K562 (cell line): ENCODE data around the gene SLC3A2.

ENCODE experiments used
- CREB1 ChIP-seq, 2 experiments: sonication (generic) in 1 of 2; formaldehyde crosslinking in 1 of 2; IDR thresholded peaks; 2 replicates each; pipeline versions ENCODE4 v1.6.1 to v1.8.0; 2012 to 2022; ENCODE audit warnings: inconsistent platforms in 1 of 2, mild to moderate bottlenecking in 1 of 2, missing genetic modification reagents in 1 of 2, moderate library complexity in 1 of 2
- DACH1 ChIP-seq: fragments of 450-650 bp; IDR thresholded peaks from 2 replicates; pipeline ENCODE4 v1.6.1; 2018; ENCODE audit not compliant: partially characterized antibody
- EP300 ChIP-seq: IDR thresholded peaks from 2 replicates; pipeline ENCODE4 v1.6.1; 2012; ENCODE audit warnings: low read length, improper control_type of control experiment
- ETV1 ChIP-seq: fragments of 450-650 bp; conservative IDR thresholded peaks from 2 replicates; pipeline ENCODE4 v1.6.1; 2016; ENCODE audit warnings: missing genetic modification characterization, control low read depth, low read depth, missing compliant biosample characterization
- EZH2 ChIP-seq: IDR thresholded peaks from 2 replicates; pipeline ENCODE4 v1.6.1; 2012; ENCODE audit warnings: low read depth, mild to moderate bottlenecking, inconsistent platforms, low read length, borderline replicate concordance
- NFIC ChIP-seq: fragments of 450-650 bp; IDR thresholded peaks from 2 replicates; pipeline ENCODE4 v1.6.1; 2017; ENCODE audit warnings: mild to moderate bottlenecking, inconsistent platforms
- TCF7L2 ChIP-seq: fragments of 150-350 bp; IDR thresholded peaks from 2 replicates; pipeline ENCODE4 v1.6.1; 2016; ENCODE audit warnings: low read depth, mild to moderate bottlenecking, low read length, moderate library complexity
- ZNF197 ChIP-seq: fragments of 200-800 bp; sonication (Bioruptor generic); IDR thresholded peaks from 2 replicates; pipeline ENCODE4 v1.6.1; 2016; ENCODE audit warnings: low read depth, missing genetic modification characterization, missing compliant biosample characterization
- TF ChIP-seq, protein P1 (sequence below): fragments of 450-650 bp; IDR thresholded peaks from 2 replicates; pipeline ENCODE4 v1.6.1; 2017; ENCODE audit warnings: antibody characterized with exemption, mild to moderate bottlenecking
- TF ChIP-seq, protein P2 (sequence below): IDR thresholded peaks from 3 replicates; pipeline ENCODE4 v1.6.1; 2011; ENCODE audit warnings: borderline replicate concordance, mild to moderate bottlenecking; ENCODE audit not compliant: insufficient read length, insufficient read depth
- TF ChIP-seq, protein P3 (sequence below), 3 experiments: IDR thresholded peaks in 2 of 3; conservative IDR thresholded peaks in 1 of 3; 2 replicates each; pipeline ENCODE4 v1.5.1; 2011 to 2012; ENCODE audit warnings: low read length in 3 of 3, mild to moderate bottlenecking in 3 of 3, control low read depth in 2 of 3, improper control_type of control experiment in 1 of 3, inconsistent platforms in 1 of 3, low read depth in 1 of 3, mixed read lengths in 1 of 3, moderate library complexity in 1 of 3; ENCODE audit not compliant: insufficient read depth in 2 of 3

DNA sequence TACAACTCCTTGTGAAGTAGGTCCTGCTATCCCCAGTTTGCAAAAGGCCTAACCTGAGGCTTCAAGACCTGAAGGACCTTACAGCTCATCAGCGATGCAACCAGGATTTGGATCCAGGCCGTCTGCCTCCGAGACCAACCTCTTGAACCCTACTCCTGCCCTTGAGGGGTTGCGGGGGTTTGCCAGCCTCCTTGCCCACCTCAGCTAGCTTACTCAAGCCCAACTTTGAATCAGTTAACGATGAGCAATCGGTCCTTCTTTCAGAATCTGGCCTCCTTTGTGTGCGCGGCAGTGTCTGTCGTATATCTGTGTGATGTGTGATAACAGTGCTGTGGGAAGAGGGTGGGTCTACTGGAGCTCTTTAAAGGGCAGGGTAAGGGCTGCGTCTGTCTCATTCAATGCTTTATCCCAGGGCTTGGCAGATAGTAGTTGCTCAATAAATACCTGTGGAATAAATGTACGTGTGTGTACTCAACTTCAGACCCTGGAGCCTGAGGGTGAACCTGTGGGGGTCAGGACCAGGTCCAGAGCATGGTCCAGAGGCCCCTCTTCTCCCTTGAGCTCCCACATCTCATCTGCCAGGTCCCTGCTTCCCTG, 37.3 kb downstream of the SLC3A2 start:
- TF ChIP-seq, protein P1, sequence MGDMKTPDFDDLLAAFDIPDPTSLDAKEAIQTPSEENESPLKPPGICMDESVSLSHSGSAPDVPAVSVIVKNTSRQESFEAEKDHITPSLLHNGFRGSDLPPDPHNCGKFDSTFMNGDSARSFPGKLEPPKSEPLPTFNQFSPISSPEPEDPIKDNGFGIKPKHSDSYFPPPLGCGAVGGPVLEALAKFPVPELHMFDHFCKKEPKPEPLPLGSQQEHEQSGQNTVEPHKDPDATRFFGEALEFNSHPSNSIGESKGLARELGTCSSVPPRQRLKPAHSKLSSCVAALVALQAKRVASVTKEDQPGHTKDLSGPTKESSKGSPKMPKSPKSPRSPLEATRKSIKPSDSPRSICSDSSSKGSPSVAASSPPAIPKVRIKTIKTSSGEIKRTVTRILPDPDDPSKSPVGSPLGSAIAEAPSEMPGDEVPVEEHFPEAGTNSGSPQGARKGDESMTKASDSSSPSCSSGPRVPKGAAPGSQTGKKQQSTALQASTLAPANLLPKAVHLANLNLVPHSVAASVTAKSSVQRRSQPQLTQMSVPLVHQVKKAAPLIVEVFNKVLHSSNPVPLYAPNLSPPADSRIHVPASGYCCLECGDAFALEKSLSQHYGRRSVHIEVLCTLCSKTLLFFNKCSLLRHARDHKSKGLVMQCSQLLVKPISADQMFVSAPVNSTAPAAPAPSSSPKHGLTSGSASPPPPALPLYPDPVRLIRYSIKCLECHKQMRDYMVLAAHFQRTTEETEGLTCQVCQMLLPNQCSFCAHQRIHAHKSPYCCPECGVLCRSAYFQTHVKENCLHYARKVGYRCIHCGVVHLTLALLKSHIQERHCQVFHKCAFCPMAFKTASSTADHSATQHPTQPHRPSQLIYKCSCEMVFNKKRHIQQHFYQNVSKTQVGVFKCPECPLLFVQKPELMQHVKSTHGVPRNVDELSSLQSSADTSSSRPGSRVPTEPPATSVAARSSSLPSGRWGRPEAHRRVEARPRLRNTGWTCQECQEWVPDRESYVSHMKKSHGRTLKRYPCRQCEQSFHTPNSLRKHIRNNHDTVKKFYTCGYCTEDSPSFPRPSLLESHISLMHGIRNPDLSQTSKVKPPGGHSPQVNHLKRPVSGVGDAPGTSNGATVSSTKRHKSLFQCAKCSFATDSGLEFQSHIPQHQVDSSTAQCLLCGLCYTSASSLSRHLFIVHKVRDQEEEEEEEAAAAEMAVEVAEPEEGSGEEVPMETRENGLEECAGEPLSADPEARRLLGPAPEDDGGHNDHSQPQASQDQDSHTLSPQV: no peak
- TF ChIP-seq, protein P2, sequence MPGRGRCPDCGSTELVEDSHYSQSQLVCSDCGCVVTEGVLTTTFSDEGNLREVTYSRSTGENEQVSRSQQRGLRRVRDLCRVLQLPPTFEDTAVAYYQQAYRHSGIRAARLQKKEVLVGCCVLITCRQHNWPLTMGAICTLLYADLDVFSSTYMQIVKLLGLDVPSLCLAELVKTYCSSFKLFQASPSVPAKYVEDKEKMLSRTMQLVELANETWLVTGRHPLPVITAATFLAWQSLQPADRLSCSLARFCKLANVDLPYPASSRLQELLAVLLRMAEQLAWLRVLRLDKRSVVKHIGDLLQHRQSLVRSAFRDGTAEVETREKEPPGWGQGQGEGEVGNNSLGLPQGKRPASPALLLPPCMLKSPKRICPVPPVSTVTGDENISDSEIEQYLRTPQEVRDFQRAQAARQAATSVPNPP: no peak
- no peak for TF ChIP-seq EP300
- no peak for TF ChIP-seq ZNF197 (CRISPR knock-in tag)
- TF ChIP-seq ETV1: no peak
- no peak for TF ChIP-seq NFIC
- TF ChIP-seq, protein P3, sequence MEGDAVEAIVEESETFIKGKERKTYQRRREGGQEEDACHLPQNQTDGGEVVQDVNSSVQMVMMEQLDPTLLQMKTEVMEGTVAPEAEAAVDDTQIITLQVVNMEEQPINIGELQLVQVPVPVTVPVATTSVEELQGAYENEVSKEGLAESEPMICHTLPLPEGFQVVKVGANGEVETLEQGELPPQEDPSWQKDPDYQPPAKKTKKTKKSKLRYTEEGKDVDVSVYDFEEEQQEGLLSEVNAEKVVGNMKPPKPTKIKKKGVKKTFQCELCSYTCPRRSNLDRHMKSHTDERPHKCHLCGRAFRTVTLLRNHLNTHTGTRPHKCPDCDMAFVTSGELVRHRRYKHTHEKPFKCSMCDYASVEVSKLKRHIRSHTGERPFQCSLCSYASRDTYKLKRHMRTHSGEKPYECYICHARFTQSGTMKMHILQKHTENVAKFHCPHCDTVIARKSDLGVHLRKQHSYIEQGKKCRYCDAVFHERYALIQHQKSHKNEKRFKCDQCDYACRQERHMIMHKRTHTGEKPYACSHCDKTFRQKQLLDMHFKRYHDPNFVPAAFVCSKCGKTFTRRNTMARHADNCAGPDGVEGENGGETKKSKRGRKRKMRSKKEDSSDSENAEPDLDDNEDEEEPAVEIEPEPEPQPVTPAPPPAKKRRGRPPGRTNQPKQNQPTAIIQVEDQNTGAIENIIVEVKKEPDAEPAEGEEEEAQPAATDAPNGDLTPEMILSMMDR (IDR thresholded peaks at IDR 0.05 in 2 of 3, conservative IDR thresholded peaks at IDR 0.05 in 1 of 3; ENCODE audit: insufficient read depth in 2 of 3, low read depth in 1 of 3, low read length in 3 of 3): no peak
- TF ChIP-seq DACH1: no peak
- no peak for TF ChIP-seq TCF7L2
- no peak for TF ChIP-seq EZH2
- no peak for TF ChIP-seq CREB1 (IDR thresholded peaks at IDR 0.05)
- no peak for TF ChIP-seq CREB1 (CRISPR knock-in tag; IDR thresholded peaks at IDR 0.05)
